ENCODE data around the gene SNX9. TPM values are rescaled to one million over a fixed set of nuclear protein-coding genes. Genes with fewer than 3 reads are reported as not detected.

Gene SNX9
- total and polyA plus RNA-seq, 2 of the 4 experiments (the other 2 are of a cell fraction): 35.3 to 41.2 TPM

GRCh38 chr6:157983406-157984119 is 160.5 kb downstream of the SNX9 start:
- ChIA-PET POLR2A (ENCODE audit: unreplicated experiment) (interaction anchor here (0.7 to 1.2 kb wide), 2 partner anchors 35 to 48 kb away, joined by 3 to 4 read pairs; no protein-coding TSS in a partner anchor), CTCF (interaction anchor here (0.5 kb wide), 1 partner anchor 10 kb away, joined by 3 read pairs; no protein-coding TSS in a partner anchor)
- no peak overlapping the region for H3K4ac ChIP-seq (ENCODE audit: low read depth, low read length)
- peaks cover 3% of the 10 kb centered on the region; the same call in 1 of the 2 replicates for H3K36me3 ChIP-seq (ENCODE audit: control insufficient read depth, insufficient read depth, low read length)
- ATAC-seq (ENCODE audit: low read depth) (no peak), DNase-seq (peak; percentile 36)
- H4K5ac ChIP-seq (ENCODE audit: low read depth, low read length): no peak overlapping the region
- peak overlapping the region; percentile 86; the same call in 1 of the 2 replicates for H3K23ac ChIP-seq (ENCODE audit: low read depth, low read length)
- peak overlapping the region; percentile 88 for H3K14ac ChIP-seq (replicated peaks; ENCODE audit: low read depth, low read length)
- H3K4me3 ChIP-seq (ENCODE audit: insufficient read depth, low read depth, low read length): peak overlapping the region; percentile 73; the same call in 1 of the 2 replicates
- peaks cover 14% of the 10 kb centered on the region for H3K9me1 ChIP-seq (ENCODE audit: insufficient read depth, low read length)
- no peak overlapping the region for H2AK9ac ChIP-seq (replicated peaks; ENCODE audit: low read depth, low read length, poor library complexity)
- peak overlapping the region; percentile 18; the same call in 1 of the 2 replicates for H2BK20ac ChIP-seq (ENCODE audit: low read depth, low read length)
- peaks cover 34% of the 10 kb centered on the region for H3K4me1 ChIP-seq (ENCODE audit: control insufficient read depth, insufficient read depth, low read length)
- H3K9me3 ChIP-seq (ENCODE audit: control insufficient read depth, insufficient read depth, low read length): no peaks in the 10 kb centered on the region
- H4K91ac ChIP-seq (ENCODE audit: insufficient read depth, low read depth, low read length): no peak overlapping the region
- no peaks in the 10 kb centered on the region for H3K27me3 ChIP-seq (ENCODE audit: control insufficient read depth, insufficient read depth, low read length)
- H3K4me2 ChIP-seq (ENCODE audit: low read depth, low read length): peak overlapping the region; percentile 84
- H3K9ac ChIP-seq (ENCODE audit: low read depth, low read length): no peak overlapping the region; the same call in 1 of the 2 replicates
- peak overlapping the region; percentile 19; the same call in 1 of the 2 replicates for H3K18ac ChIP-seq (ENCODE audit: low read depth, low read length)
- peak overlapping the region in 1 of 2 experiments; percentile 41; a peak in 1 of 4 replicates for H4K8ac ChIP-seq (ENCODE audit: low read depth in 2 of 2, low read length in 2 of 2)
- peak overlapping the region; percentile 56; the same call in 1 of the 2 replicates for H2BK120ac ChIP-seq (ENCODE audit: low read depth, low read length)
- H3K56ac ChIP-seq (ENCODE audit: extremely low read depth, insufficient read depth, low read length): no peak overlapping the region
- no peak overlapping the region for H2AFZ ChIP-seq (replicated peaks; ENCODE audit: low read length, poor library complexity)
- TF ChIP-seq, protein P1, sequence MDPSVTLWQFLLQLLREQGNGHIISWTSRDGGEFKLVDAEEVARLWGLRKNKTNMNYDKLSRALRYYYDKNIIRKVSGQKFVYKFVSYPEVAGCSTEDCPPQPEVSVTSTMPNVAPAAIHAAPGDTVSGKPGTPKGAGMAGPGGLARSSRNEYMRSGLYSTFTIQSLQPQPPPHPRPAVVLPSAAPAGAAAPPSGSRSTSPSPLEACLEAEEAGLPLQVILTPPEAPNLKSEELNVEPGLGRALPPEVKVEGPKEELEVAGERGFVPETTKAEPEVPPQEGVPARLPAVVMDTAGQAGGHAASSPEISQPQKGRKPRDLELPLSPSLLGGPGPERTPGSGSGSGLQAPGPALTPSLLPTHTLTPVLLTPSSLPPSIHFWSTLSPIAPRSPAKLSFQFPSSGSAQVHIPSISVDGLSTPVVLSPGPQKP (IDR thresholded peaks at IDR 0.05; ENCODE audit: borderline replicate concordance, low read depth, low read length): no peak
- TF ChIP-seq BHLHE40 (IDR thresholded peaks at IDR 0.05; ENCODE audit: low read depth, low read length): no peak
- no peak for TF ChIP-seq CHD1 (IDR thresholded peaks at IDR 0.05; ENCODE audit: low read depth, low read length)
- TF ChIP-seq MXI1 (IDR thresholded peaks at IDR 0.05; ENCODE audit: borderline replicate concordance, low read depth, low read length): no peak
- no peak for TF ChIP-seq MAZ (IDR thresholded peaks at IDR 0.05; ENCODE audit: borderline replicate concordance, low read depth, low read length)
- TF ChIP-seq, protein P2, sequence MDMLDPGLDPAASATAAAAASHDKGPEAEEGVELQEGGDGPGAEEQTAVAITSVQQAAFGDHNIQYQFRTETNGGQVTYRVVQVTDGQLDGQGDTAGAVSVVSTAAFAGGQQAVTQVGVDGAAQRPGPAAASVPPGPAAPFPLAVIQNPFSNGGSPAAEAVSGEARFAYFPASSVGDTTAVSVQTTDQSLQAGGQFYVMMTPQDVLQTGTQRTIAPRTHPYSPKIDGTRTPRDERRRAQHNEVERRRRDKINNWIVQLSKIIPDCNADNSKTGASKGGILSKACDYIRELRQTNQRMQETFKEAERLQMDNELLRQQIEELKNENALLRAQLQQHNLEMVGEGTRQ (IDR thresholded peaks at IDR 0.05; ENCODE audit: low read depth, low read length): no peak
- no peak for TF ChIP-seq RCOR1 (IDR thresholded peaks at IDR 0.05; ENCODE audit: insufficient replicate concordance, low read length)
- TF ChIP-seq NFE2L2 (IDR thresholded peaks at IDR 0.05; ENCODE audit: low read depth, low read length): no peak
- in situ Hi-C loops (cut with MboI; ENCODE audit: low sequenced_read_pairs): no loop called here
- peak overlapping the region; percentile 1 for H2BK5ac ChIP-seq (ENCODE audit: low read depth, low read length, poor library complexity, severe bottlenecking)
- WGBS, 2 experiments (ENCODE audit: extremely low coverage in 2 of 2, insufficient read length in 1 of 2): no CpG with 5 or more reads among the region's 9 CpGs
- dilution Hi-C loops (cut with HindIII; ENCODE audit: low sequenced_read_pairs, unreplicated experiment): no loop called here
- H4K20me1 ChIP-seq (ENCODE audit: insufficient read depth, low read length): peaks cover 38% of the 10 kb centered on the region
- H2BK15ac ChIP-seq (ENCODE audit: low read depth, low read length): no peak overlapping the region; the same call in 2 of the 3 replicates
- peak overlapping the region; percentile 45; the same call in 1 of the 2 replicates for H2AK5ac ChIP-seq (ENCODE audit: low read depth, low read length)
- intact Hi-C loops (cut with micrococcal nuclease): loop anchor here (1.0 to 5.0 kb wide), 4 partner anchors 41 to 89 kb away; no protein-coding TSS in a partner anchor
- no TSS peak for BruUV-seq (replicated peaks)
- peaks cover 10 to 38% of the 10 kb centered on the region in 2 experiments for H3K79me1 ChIP-seq (ENCODE audit: low read depth in 1 of 2, low read length in 2 of 2)
- peak overlapping the region; percentile 53; the same call in 1 of the 2 replicates for H3K27ac ChIP-seq (ENCODE audit: insufficient read depth, low read length)

All from IMR-90 (cell line).